Activated naive CD8-positive, alpha-beta T cell treated with anti-CD3 and anti-CD28 coated beads, Interleukin-2, amount 50 U/mL, for 24 hours (primary cell): ENCODE data around the gene THOP1.

Source experiments
- ATAC-seq: fragments of 150-1000 bp; cut with Tn5 transposase; one replicate; pipeline ENCODE4 v1.10.0; 2021
- DNase-seq: peaks from one replicate; pipeline ENCODE4 v3.0.0; 2021
- H3K27ac Mint-ChIP-seq: one replicate; pipeline ENCODE4 v1.8.0; 2021; ENCODE audit warnings: mild to moderate bottlenecking, mixed read lengths
- H3K27me3 Mint-ChIP-seq: one replicate; pipeline ENCODE4 v1.8.0; 2021; ENCODE audit warnings: mixed read lengths
- H3K36me3 Mint-ChIP-seq: one replicate; pipeline ENCODE4 v1.8.0; 2021; ENCODE audit warnings: low read depth, mixed read lengths
- H3K4me1 Mint-ChIP-seq: one replicate; pipeline ENCODE4 v1.8.0; 2021; ENCODE audit warnings: mixed read lengths
- H3K4me3 Mint-ChIP-seq: one replicate; pipeline ENCODE4 v1.8.0; 2021; ENCODE audit warnings: mild to moderate bottlenecking, moderate library complexity, mixed read lengths
- H3K9me3 Mint-ChIP-seq: one replicate; pipeline ENCODE4 v1.8.0; 2021; ENCODE audit warnings: mixed read lengths

Gene THOP1

DNA sequence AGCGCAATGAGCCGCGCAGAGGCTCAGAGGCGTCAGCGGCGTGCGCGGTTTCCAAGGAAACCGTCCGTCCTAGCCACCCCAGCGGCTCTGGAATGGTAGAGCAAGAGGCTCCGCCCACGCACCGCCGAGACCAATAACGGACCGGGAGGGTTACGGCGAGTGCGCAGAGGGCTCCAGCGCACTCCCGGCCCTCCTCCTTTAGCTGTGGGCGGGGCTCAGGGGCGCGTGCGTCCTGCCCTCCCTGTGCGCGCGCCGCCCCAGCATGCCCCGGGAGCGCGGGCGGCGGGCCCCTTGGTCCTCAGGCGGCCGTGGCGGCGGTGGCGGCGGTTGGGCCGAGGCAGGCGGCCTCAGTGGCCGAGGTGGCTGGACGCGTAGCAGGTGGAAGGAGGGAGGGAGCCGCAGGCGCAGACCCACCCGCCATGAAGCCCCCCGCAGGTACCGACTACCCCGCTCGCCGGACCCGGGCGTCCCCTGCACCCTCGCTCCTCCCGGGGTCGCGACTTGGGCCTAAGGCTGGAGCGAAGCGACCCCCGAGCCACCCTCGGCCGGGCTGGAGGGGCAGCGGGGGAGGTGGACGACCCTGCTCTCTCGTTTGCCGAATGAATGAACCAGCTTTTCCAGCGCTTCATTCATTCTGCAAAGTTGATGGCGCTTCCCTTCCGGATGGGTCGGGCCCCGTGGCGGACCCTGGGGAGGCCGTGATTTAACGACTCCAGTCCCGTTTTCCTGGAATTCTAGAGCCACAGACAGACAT, at the start of gene THOP1:
THOP1 (plus strand) TSS at position 260 of the 754 bp plus-strand sequence; CDS start at position 420, 160 bp downstream.
- peaks cover 23% of the 10 kb centered on the region for H3K36me3 Mint-ChIP-seq
- no peaks in the 10 kb centered on the region for H3K9me3 Mint-ChIP-seq
- peak; percentile 99 for DNase-seq
- H3K4me3 Mint-ChIP-seq: peak within 1 kb of the TSS; percentile 94
- H3K4me1 Mint-ChIP-seq: peaks cover 73% of the 10 kb centered on the region
- peak; percentile 83 for ATAC-seq
- H3K27me3 Mint-ChIP-seq: no peaks in the 10 kb centered on the region
- H3K27ac Mint-ChIP-seq: peak within 1 kb of the TSS; percentile 77

DNA sequence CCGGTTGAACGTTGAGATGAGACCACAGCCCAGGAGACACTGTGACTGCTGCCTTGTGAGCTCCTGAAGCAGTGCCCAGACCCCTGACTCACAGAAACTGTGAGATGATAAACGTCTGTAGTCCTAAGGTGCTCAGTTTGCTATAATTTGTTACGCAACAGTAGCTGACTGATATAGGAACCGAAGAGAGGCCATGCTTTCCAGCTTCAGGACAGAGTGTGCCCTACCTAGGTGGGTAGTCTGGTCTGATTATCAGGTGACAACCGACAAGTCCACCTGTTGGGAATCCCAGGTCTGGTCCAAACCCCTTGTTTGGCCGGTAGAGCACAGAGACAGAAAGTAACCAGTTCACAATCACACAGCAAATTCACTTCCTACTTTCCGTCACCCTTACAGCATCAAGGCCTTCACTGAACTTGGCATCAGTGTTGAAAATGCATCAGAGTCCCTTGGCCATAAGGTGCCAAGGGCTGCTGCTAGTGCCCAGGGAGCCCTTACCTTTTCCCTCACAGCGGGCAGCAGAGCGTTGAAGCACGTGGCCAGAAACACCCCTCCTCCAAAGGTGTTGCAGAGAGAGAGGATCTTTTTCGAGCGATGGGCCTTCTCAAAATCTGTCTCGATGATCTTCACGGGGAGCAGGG, 48.6 kb upstream of the THOP1 start:
- no peaks in the 10 kb centered on the region for H3K9me3 Mint-ChIP-seq
- ATAC-seq (no peak), DNase-seq (no peak)
- peaks cover under 1% of the 10 kb centered on the region for H3K27me3 Mint-ChIP-seq
- H3K36me3 Mint-ChIP-seq: peaks cover 28% of the 10 kb centered on the region
- peaks cover 13% of the 10 kb centered on the region for H3K4me1 Mint-ChIP-seq
- no peak overlapping the region for H3K27ac Mint-ChIP-seq
- H3K4me3 Mint-ChIP-seq: no peak overlapping the region

DNA sequence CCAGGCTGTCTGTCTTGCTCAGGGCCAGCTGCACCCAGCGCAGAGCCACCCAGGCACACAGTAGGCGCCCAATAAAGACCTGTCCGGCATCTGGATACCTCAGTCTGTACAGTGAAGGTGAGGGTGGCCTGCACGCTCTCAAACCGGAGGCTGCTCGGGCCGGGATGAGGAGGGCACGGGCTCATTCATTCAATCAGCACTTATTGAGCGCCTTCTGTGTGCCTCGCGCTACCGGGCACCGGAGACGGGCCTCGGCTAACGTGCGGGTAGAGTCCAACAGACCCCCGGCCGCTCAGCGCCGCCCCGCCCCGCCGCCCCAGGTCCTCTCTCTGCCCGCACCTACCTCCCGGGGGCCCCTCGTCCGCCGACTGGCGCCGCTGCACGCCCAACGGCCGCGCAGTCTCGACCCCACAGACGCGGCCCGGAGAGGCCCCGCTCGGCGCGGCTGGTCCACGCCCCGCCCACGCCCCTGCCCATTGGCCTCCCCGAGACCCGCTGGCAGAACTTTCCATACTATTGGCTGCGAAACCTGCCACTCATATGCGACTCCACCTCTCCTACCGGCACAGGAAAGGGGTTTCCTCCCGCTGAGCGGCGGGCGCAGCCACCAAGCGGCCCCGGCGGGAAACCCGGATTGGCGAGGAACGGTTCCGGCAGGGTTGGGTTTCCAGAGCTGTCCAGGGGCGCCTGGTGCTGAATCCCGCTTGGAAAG, 45.5 kb upstream of the THOP1 start, which contains the start of gene SLC39A3:
SLC39A3 (minus strand) TSS at position 416 of the 712 bp plus-strand sequence. CDS start 2,760 bp downstream, outside the sequence.
- ATAC-seq (peak; percentile 97), DNase-seq (peak; percentile 99)
- Mint-ChIP-seq H3K36me3 (peaks cover 27% of the 10 kb centered on the region), H3K4me1 (peaks cover 13% of the 10 kb centered on the region), H3K27me3 (peaks cover 3% of the 10 kb centered on the region), H3K9me3 (no peaks in the 10 kb centered on the region), H3K27ac (peak within 1 kb of the TSS; percentile 84), H3K4me3 (peak within 1 kb of the TSS; percentile 92)

DNA sequence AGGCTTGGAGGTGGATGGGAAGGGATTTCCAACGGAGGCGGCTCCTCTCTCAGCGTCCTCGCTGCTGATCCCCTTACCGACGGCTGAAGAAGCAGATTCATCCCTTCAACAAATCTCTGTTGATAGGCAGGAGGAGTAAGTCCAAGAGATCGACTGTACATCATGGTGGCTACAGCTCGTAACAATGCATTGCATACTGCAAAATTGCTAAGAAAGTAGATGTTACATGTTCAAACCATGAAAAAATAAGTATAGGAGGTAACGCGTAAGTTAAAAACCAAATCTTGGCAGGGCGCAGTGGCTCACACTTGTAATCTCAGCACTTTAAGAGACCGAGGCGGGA, 45.0 kb upstream of the THOP1 start:
- peaks cover 13% of the 10 kb centered on the region for H3K4me1 Mint-ChIP-seq
- peak overlapping the region; percentile 92 for H3K4me3 Mint-ChIP-seq
- no peaks in the 10 kb centered on the region for H3K9me3 Mint-ChIP-seq
- DNase-seq (no peak), ATAC-seq (no peak)
- H3K36me3 Mint-ChIP-seq: peaks cover 23% of the 10 kb centered on the region
- H3K27me3 Mint-ChIP-seq: peaks cover 3% of the 10 kb centered on the region
- no peak overlapping the region for H3K27ac Mint-ChIP-seq

DNA sequence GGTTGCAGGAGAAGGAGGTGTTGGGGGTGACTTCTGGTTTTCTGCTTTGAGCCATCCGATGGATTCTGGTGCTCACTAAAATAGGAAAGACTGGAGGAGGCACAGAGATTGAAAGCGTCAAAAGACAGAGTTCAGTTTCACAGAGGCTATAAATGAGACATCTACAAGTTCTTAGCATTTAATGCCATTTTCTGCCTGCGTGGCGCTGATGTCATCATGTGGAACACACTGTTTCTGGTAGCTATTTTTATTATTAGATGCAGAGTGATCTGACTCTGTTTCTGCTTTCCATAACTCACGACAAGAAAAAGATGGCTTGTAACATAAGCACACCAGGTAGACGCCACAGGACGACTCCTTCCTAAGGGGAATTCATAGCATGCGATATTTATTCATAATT, 42.2 kb upstream of the THOP1 start:
- Mint-ChIP-seq H3K27me3 (peaks cover 3% of the 10 kb centered on the region), H3K27ac (no peak overlapping the region), H3K36me3 (peaks cover 9% of the 10 kb centered on the region), H3K4me1 (peaks cover 12% of the 10 kb centered on the region), H3K9me3 (no peaks in the 10 kb centered on the region), H3K4me3 (no peak overlapping the region)
- no peak for DNase-seq
- ATAC-seq: no peak

DNA sequence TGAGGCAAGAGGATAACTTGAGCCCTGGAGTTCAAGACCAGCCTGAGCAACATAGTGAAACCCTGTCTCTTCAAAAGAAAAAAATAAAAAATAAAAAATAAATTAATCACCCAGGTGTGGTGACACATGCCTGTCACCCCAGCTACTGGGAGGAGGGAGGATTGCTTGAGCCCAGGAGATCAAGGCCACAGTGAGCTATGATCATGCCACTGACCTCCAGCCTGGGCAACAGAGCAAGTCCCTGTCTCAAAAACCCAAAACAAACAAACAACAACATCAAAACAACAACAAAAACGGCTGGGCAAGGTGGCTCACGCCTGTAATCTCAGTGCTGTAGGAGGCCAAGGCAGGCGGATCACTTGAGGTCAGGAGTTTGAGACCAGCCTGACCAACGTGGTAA, 41.2 kb upstream of the THOP1 start:
- H3K9me3 Mint-ChIP-seq: no peaks in the 10 kb centered on the region
- peaks cover 3% of the 10 kb centered on the region for H3K27me3 Mint-ChIP-seq
- peaks cover 3% of the 10 kb centered on the region for H3K36me3 Mint-ChIP-seq
- no peak overlapping the region for H3K27ac Mint-ChIP-seq
- DNase-seq (no peak), ATAC-seq (no peak)
- peaks cover 6% of the 10 kb centered on the region for H3K4me1 Mint-ChIP-seq
- no peak overlapping the region for H3K4me3 Mint-ChIP-seq

DNA sequence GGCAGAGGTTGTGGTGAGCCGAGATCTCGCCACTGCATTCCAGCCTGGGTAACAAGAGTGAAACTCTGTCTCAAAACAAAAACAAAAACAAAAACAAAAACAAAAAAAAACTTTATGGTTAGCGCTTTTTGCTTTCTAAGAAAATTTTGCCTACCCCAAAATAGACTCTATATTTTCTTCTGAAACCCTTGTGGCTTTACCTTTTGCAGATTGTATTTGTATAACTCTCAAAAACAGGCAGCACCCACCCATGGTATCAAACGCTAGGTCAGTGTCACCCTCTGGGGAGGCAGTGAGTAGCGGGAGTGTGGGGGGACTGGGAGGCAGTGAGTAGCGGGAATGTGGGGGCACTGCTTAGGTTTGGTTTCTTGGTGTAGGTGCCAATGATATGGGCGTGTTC, 38.0 kb upstream of the THOP1 start:
- DNase-seq (no peak), ATAC-seq (no peak)
- no peaks in the 10 kb centered on the region for H3K36me3 Mint-ChIP-seq
- no peak overlapping the region for H3K4me3 Mint-ChIP-seq
- H3K27ac Mint-ChIP-seq: no peak overlapping the region
- H3K4me1 Mint-ChIP-seq: no peaks in the 10 kb centered on the region
- no peaks in the 10 kb centered on the region for H3K27me3 Mint-ChIP-seq
- no peaks in the 10 kb centered on the region for H3K9me3 Mint-ChIP-seq

DNA sequence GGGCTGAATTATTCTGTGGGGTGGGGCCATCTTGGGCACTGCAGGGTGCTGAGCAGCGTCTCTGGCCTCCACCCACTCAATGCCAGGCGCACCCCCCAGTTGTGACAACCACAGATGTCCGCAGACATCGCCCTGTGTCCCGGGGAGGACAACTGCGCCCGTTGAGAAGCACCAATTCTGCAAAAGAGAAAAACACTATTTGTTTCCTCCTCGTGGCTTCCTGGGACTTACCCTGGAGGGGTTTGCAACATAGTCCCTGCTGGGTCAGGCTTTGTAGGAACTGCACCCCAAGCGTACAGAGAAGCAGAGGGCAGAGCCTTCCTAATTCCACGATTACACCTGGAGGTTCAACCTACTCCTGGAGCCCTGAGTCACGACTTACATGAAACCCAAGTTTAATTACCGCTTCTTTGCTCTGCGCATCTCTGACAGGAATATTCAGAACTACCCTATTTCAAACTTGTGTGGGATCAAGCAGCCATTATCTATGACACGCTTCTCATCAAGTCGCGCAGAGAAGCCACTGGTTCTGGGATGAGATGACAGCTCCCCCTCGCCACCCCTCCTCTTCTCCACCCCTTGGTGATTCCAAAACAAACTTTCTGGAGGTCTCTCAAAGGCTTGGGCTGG, 34.4 kb upstream of the THOP1 start:
- Mint-ChIP-seq H3K27ac (no peak overlapping the region), H3K36me3 (no peaks in the 10 kb centered on the region), H3K4me1 (peaks cover 7% of the 10 kb centered on the region), H3K9me3 (no peaks in the 10 kb centered on the region), H3K4me3 (no peak overlapping the region), H3K27me3 (no peaks in the 10 kb centered on the region)
- DNase-seq: no peak
- ATAC-seq: no peak

DNA sequence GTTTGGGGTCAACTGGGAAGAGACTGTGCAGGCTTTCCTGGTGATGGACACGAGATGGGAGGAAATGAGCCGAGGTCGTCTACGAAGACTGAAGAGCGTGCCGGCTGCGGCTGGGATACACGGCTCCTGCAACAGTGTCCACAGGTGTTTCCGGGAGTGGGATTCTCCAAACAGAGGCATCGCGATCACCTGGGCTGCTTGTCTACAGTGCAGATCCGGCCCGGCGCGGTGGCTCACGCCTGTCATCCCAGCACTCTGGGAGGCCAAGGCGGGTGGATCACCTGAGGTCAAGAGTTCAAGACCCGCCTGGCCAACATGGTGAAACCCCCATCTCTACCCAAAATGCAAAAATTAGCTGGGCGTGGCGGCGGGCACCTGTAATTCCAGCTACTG, 33.9 kb upstream of the THOP1 start:
- Mint-ChIP-seq H3K36me3 (no peaks in the 10 kb centered on the region), H3K27ac (no peak overlapping the region), H3K27me3 (no peaks in the 10 kb centered on the region), H3K4me1 (peaks cover 7% of the 10 kb centered on the region), H3K4me3 (no peak overlapping the region), H3K9me3 (no peaks in the 10 kb centered on the region)
- no peak for ATAC-seq
- no peak for DNase-seq

DNA sequence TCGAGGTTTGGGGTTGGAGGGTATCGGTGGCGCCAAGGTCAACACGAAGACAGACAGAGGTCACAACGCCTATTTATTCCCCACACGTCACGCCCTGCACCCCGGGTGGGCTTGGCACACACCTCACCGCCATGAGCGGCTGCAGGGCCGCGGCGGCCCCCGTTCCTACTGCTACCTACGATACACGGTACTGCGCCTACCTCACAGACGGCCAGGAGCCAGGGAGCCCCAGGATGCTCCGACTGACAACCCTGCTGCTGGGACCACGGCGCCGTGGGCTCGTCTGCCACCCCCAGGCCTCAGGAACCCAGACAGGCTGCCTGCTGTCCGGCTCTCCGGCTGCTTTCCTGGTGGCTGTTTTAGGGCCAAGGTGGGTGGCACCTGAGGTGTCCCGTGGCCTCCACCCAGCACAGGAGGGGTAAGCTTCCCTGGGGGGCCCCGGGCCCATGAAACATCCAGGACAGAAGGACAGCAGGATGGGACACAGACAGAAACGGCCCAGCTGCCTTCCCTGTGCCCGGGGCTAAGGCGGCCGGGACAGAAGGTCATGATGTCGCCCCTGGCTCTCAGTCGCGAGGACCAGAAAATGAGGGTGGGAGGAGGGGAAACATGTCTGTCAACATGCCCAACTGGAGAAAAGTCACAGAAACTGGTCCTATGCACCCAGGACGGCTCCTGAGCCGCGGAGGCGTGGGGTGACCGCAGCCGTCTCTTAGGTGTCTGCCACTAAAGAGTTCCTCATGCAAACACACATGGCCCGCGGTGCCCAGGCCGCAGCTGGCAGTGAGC, 30.4 kb upstream of the THOP1 start:
- no peak for DNase-seq
- Mint-ChIP-seq H3K4me3 (no peak overlapping the region), H3K9me3 (no peaks in the 10 kb centered on the region), H3K36me3 (peaks cover 12% of the 10 kb centered on the region), H3K4me1 (peaks cover 8% of the 10 kb centered on the region), H3K27ac (no peak overlapping the region), H3K27me3 (no peaks in the 10 kb centered on the region)
- no peak for ATAC-seq

DNA sequence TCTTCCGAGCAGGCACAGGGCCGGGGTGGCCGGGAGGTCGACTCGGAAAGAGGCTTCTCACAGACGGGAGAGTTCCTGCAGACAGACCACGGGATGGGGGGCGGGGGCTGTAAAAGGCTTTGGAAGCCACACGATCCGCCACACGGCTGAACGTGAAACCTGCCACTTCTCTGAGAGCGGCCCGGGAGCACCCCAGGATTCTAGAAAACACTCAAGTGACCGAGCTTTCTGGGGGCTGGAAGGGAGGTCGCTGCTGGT, 29.9 kb upstream of the THOP1 start:
- Mint-ChIP-seq H3K4me3 (no peak overlapping the region), H3K27me3 (no peaks in the 10 kb centered on the region), H3K9me3 (no peaks in the 10 kb centered on the region), H3K4me1 (peaks cover 8% of the 10 kb centered on the region), H3K36me3 (peaks cover 12% of the 10 kb centered on the region), H3K27ac (no peak overlapping the region)
- ATAC-seq (no peak), DNase-seq (no peak)

DNA sequence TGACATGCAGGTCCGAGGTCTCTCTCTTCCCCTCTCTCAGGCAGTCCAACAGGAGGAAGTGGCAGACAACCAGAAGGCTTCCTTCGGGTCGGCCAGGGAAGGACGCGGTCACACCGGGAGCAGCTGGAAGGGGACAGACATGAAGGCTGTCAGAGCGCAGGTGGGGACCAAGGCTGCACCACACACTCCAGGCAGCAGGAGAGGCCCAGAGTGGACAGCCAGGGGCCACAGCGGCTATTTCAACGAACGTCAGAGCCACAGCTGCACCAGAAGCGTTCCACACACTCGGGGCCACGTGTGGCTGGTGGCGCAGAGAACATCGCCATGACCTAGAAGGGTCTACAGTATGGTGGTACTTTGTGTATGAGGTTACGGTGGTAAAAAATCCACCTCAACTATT, 29.5 kb upstream of the THOP1 start:
- H3K4me3 Mint-ChIP-seq: no peak overlapping the region
- DNase-seq (no peak), ATAC-seq (no peak)
- peaks cover 8% of the 10 kb centered on the region for H3K4me1 Mint-ChIP-seq
- no peak overlapping the region for H3K27ac Mint-ChIP-seq
- H3K27me3 Mint-ChIP-seq: no peaks in the 10 kb centered on the region
- H3K9me3 Mint-ChIP-seq: no peaks in the 10 kb centered on the region
- H3K36me3 Mint-ChIP-seq: peaks cover 15% of the 10 kb centered on the region

DNA sequence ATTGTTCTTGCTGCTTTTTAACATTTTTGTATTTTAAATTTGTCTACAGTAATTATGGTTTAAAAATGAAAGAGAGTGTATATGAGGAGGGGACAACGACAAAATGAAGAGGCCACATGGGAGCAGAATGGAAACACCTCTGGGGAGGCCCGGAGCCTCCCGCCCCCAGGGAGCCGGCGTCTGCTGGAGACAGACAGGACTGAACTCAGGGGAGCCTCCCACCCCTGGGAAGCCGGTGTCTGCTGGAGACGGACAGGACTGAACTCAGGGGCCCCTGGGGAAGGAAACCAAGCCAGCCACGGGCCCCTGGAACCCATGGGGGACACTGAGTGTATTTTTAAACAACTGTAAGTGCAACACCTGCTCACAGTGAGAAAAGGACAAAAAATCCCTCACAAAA, 28.8 kb upstream of the THOP1 start:
- no peak for DNase-seq
- Mint-ChIP-seq H3K27ac (no peak overlapping the region), H3K9me3 (no peaks in the 10 kb centered on the region), H3K4me1 (peaks cover 8% of the 10 kb centered on the region), H3K4me3 (no peak overlapping the region), H3K27me3 (no peaks in the 10 kb centered on the region), H3K36me3 (peaks cover 18% of the 10 kb centered on the region)
- no peak for ATAC-seq
